Ishikawa (cell line): Measurements from ENCODE around the gene INO80.

Experiments
- CEBPB ChIP-seq: IDR thresholded peaks from 2 replicates; pipeline ENCODE4 v1.6.1; 2012
- CREB1 ChIP-seq: IDR thresholded peaks from 2 replicates; pipeline ENCODE4 v1.6.1; 2012; ENCODE audit warnings: low read depth
- EGR1 ChIP-seq: IDR thresholded peaks from 2 replicates; pipeline ENCODE4 v1.6.1; 2012
- EP300 ChIP-seq: IDR thresholded peaks from 2 replicates; pipeline ENCODE4 v1.6.1; 2012; ENCODE audit warnings: borderline replicate concordance
- FOXM1 ChIP-seq: IDR thresholded peaks from 2 replicates; pipeline ENCODE4 v1.6.1; 2012; ENCODE audit warnings: low read depth, borderline replicate concordance
- MAX ChIP-seq: IDR thresholded peaks from 2 replicates; pipeline ENCODE4 v1.6.1; 2012
- NFIC ChIP-seq: IDR thresholded peaks from 2 replicates; pipeline ENCODE4 v1.6.1; 2012
- RAD21 ChIP-seq: IDR thresholded peaks from 2 replicates; pipeline ENCODE4 v1.6.1; 2012; ENCODE audit warnings: low read depth
- REST ChIP-seq: IDR thresholded peaks from 2 replicates; pipeline ENCODE4 v1.6.1; 2012; ENCODE audit warnings: low read depth, mild to moderate bottlenecking
- TAF1 ChIP-seq: IDR thresholded peaks from 2 replicates; pipeline ENCODE4 v1.6.1; 2012; ENCODE audit warnings: low read depth, mild to moderate bottlenecking
- TCF12 ChIP-seq: IDR thresholded peaks from 2 replicates; pipeline ENCODE4 v1.6.1; 2012; ENCODE audit warnings: low read depth
- TEAD4 ChIP-seq: IDR thresholded peaks from 2 replicates; pipeline ENCODE4 v1.6.1; 2012
- USF1 ChIP-seq: IDR thresholded peaks from 2 replicates; pipeline ENCODE4 v1.6.1; 2012
- YY1 ChIP-seq: IDR thresholded peaks from 2 replicates; pipeline ENCODE4 v1.6.1; 2012; ENCODE audit warnings: low read depth
- ZBTB7A ChIP-seq: IDR thresholded peaks from 2 replicates; pipeline ENCODE4 v1.6.1; 2012; ENCODE audit warnings: low read depth

INO80 gene

GRCh38 chr15:41018534-41018933, 97.5 kb downstream of the INO80 start:
- TF ChIP-seq CEBPB (no peak), USF1 (no peak), RAD21 (peak; percentile 40)

- TF ChIP-seq NFIC, result no peak
- TF ChIP-seq REST, result no peak
- TF ChIP-seq EP300, result no peak
- no peak for TF ChIP-seq TEAD4
- TF ChIP-seq FOXM1, result no peak
- TF ChIP-seq EGR1, result no peak
- no peak for TF ChIP-seq RAD21
- TF ChIP-seq YY1, result no peak
These were observed 98.9 kb downstream of the INO80 start for GRCh38 chr15:41017066-41017735.

GRCh38 chr15:41013691-41014414, 102.2 kb downstream of the INO80 start:
- no peak for TF ChIP-seq TAF1

GRCh38 chr15:41011055-41011815, 104.8 kb downstream of the INO80 start:
- TF ChIP-seq NFIC, result 0 out of 2 replicates have a peak, but pooled peaks have one; percentile 12
- TF ChIP-seq REST, result no peak

GRCh38 chr15:41010345-41010744, 105.7 kb downstream of the INO80 start:
- no peak for TF ChIP-seq EP300
- no peak for TF ChIP-seq NFIC
- TF ChIP-seq USF1, result no peak
- no peak for TF ChIP-seq FOXM1
- TF ChIP-seq TAF1, result no peak
- TF ChIP-seq CEBPB, result no peak
- no peak for TF ChIP-seq EGR1
- no peak for TF ChIP-seq RAD21

GRCh38 chr15:41006479-41006878, 109.6 kb downstream of the INO80 start:
- TF ChIP-seq MAX (no peak), ZBTB7A (no peak)

- TF ChIP-seq CREB1, result no peak
- TF ChIP-seq TCF12, result no peak
- no peak for TF ChIP-seq MAX
- TF ChIP-seq TAF1, result no peak
- no peak for TF ChIP-seq EGR1
- no peak for TF ChIP-seq FOXM1
- no peak for TF ChIP-seq REST
These were observed 111.6 kb downstream of the INO80 start for GRCh38 chr15:41004490-41004889.
